K562 (cell line): ENCODE results near the gene ZNF337. TPM values are rescaled to one million over a fixed set of nuclear protein-coding genes. Genes with fewer than 3 reads are reported as not detected.

ENCODE experiments used
- ATAC-seq: fragments of 200-7000 bp; cut with Tn5 transposase; 3 replicates; pipeline ENCODE4 v1.9.1; 2020; ENCODE audit warnings: moderate library complexity
- BruUV-seq: library from RNA; stranded (reverse); fragments of 400-500 nt; replicated peaks from 2 replicates; lab custom pipeline; 2021; lab: Mats Ljungman, UMichigan
- CTCF ChIA-PET: fragments of 300-600 bp; formaldehyde crosslinking; extraction: SDS; loops from one replicate; lab custom pipeline; 2021; ENCODE audit warnings: low intra/inter-chr PET ratio; lab: Yijun Ruan, JAX
- POLR2A ChIA-PET: fragments of 300-600, 350-650 bp; sonication (Branson Sonifier 250); formaldehyde crosslinking; extraction: SDS; loops from one replicate; lab custom pipeline; 2021; ENCODE audit warnings: antibody characterized with exemption, inconsistent platforms; lab: Yijun Ruan, JAX
- DNase-seq, 4 experiments: peaks; one replicate each; pipeline versions ENCODE4 v3.0.0 to v3.0.0-alpha.2; 2011 to 2018; ENCODE audit warnings: low spot score in 3 of 4, mixed read lengths in 3 of 4; ENCODE audit errors: extremely low read depth in 1 of 4
- FAIRE-seq: peaks from 2 replicates; lab custom pipeline; 2011; peaks lifted over from hg19 to GRCh38; lab: Jason Lieb, UNC
- H2AFZ ChIP-seq: 2 replicates; pipeline ENCODE4 v1.6.0; 2011; ENCODE audit warnings: low read depth, low read length, control low read depth, inconsistent platforms
- H3K27ac ChIP-seq: fragments of 200-600 bp; 3 replicates; pipeline ENCODE4 v1.8.0; 2011; ENCODE audit warnings: low read depth, mild to moderate bottlenecking, control low read depth, inconsistent platforms, low read length, moderate library complexity, mixed read lengths; ENCODE audit errors: extremely low read depth
- H3K27me3 ChIP-seq, 2 experiments: fragments of 300-600 bp in 1 of 2; 2 replicates in 1 of 2; 3 replicates in 1 of 2; pipeline versions ENCODE4 v1.6.0 to v1.8.0; 2011; ENCODE audit warnings: inconsistent platforms in 2 of 2, low read length in 2 of 2, mild to moderate bottlenecking in 1 of 2, mixed read lengths in 1 of 2, moderate library complexity in 1 of 2; ENCODE audit not compliant: control insufficient read depth in 2 of 2, insufficient read depth in 2 of 2
- H3K36me3 ChIP-seq: fragments of 300-600 bp; 3 replicates; pipeline ENCODE4 v1.8.0; 2011; ENCODE audit warnings: mild to moderate bottlenecking, low read length, inconsistent platforms; ENCODE audit not compliant: control insufficient read depth, insufficient read depth
- H3K4me1 ChIP-seq, 2 experiments: fragments of 200-600 bp in 1 of 2; replicated peaks in 1 of 2; 2 replicates in 1 of 2; 3 replicates in 1 of 2; pipeline versions ENCODE4 v1.5.1 to v1.8.0; 2011; ENCODE audit warnings: inconsistent platforms in 2 of 2, low read length in 2 of 2, mild to moderate bottlenecking in 1 of 2, mixed read lengths in 1 of 2, moderate library complexity in 1 of 2; ENCODE audit not compliant: control insufficient read depth in 2 of 2, insufficient read depth in 2 of 2
- H3K4me2 ChIP-seq: 2 replicates; pipeline ENCODE4 v1.6.1; 2011; ENCODE audit warnings: low read length, control low read depth, inconsistent platforms, mixed read lengths; ENCODE audit not compliant: insufficient read depth
- H3K4me3 ChIP-seq: fragments of 200-600 bp; sonication (generic), shearing (Covaris generic); 2 replicates; pipeline ENCODE4 v1.5.1; 2016; ENCODE audit warnings: control low read depth, inconsistent platforms
- H3K79me2 ChIP-seq: fragments of 200-600 bp; 3 replicates; pipeline ENCODE4 v1.8.0; 2011; ENCODE audit warnings: low read length, inconsistent platforms; ENCODE audit not compliant: control insufficient read depth, insufficient read depth
- H3K9ac ChIP-seq, 2 experiments: 2 replicates each; pipeline versions ENCODE4 v1.6.0 to v1.6.1; 2011; ENCODE audit warnings: low read depth in 2 of 2, low read length in 2 of 2, control low read depth in 1 of 2, inconsistent platforms in 1 of 2, mild to moderate bottlenecking in 1 of 2, mixed read lengths in 1 of 2; ENCODE audit not compliant: insufficient read depth in 1 of 2
- H3K9me1 ChIP-seq: one replicate; pipeline ENCODE4 v1.6.0; 2011; ENCODE audit warnings: inconsistent platforms, mild to moderate bottlenecking, low read length, moderate library complexity; ENCODE audit not compliant: control insufficient read depth, insufficient read depth
- H3K9me3 ChIP-seq: replicated peaks from 2 replicates; pipeline ENCODE4 v1.5.1; 2011; ENCODE audit warnings: low read depth, low read length, inconsistent platforms; ENCODE audit not compliant: control insufficient read depth, insufficient read depth
- H4K20me1 ChIP-seq: replicated peaks from 2 replicates; pipeline ENCODE4 v1.6.1; 2011; ENCODE audit warnings: low read length, inconsistent platforms, mixed read lengths; ENCODE audit not compliant: control insufficient read depth, insufficient read depth
- BRD9 ChIP-seq: fragments of 450-650 bp; IDR thresholded peaks from 2 replicates; pipeline ENCODE4 v1.6.1; 2018; ENCODE audit warnings: low read depth; ENCODE audit not compliant: partially characterized antibody
- CTBP1 ChIP-seq: fragments of 450-650 bp; IDR thresholded peaks from 2 replicates; pipeline ENCODE4 v1.6.1; 2016; ENCODE audit warnings: borderline replicate concordance
- HMGN3 ChIP-seq: IDR thresholded peaks from 2 replicates; pipeline ENCODE4 v1.6.1; 2011; ENCODE audit warnings: borderline replicate concordance, low read depth, mild to moderate bottlenecking, mixed read lengths, low read length; ENCODE audit not compliant: insufficient read length; ENCODE audit errors: extremely low read depth
- MAZ ChIP-seq, 2 experiments: fragments of 450-650 bp in 1 of 2; sonication (generic) in 1 of 2; formaldehyde crosslinking; IDR thresholded peaks in 1 of 2; conservative IDR thresholded peaks in 1 of 2; 2 replicates each; pipeline versions ENCODE4 v1.4.0 to v1.5.0; 2020; ENCODE audit warnings: mild to moderate bottlenecking in 1 of 2, missing genetic modification reagents in 1 of 2
- MEF2A ChIP-seq: IDR thresholded peaks from 2 replicates; pipeline ENCODE4 v1.6.1; 2011; ENCODE audit warnings: low read depth, mild to moderate bottlenecking, low read length, moderate library complexity; ENCODE audit not compliant: control insufficient read depth
- NFE2L1 ChIP-seq: fragments of 450-650 bp; IDR thresholded peaks from 2 replicates; pipeline ENCODE4 v1.6.1; 2016; ENCODE audit warnings: missing genetic modification characterization, low read depth, mild to moderate bottlenecking, missing compliant biosample characterization, moderate library complexity, borderline replicate concordance
- NR1H2 ChIP-seq: sonication (generic); formaldehyde crosslinking; IDR thresholded peaks from 2 replicates; pipeline ENCODE4 v1.4.0; 2020; ENCODE audit warnings: mild to moderate bottlenecking, missing genetic modification reagents
- ZNF445 ChIP-seq: fragments of 250-450 bp; sonication (Bioruptor Pico); IDR thresholded peaks from 2 replicates; pipeline ENCODE4 v1.4.0; 2020; ENCODE audit warnings: low read depth, mild to moderate bottlenecking, moderate library complexity
- WGBS: fragments of 100-300 bp; shearing (Covaris generic); methylation state at CpG from one replicate; pipeline ENCODE4 v1.1.6; 2016; ENCODE audit warnings: low coverage, mixed read lengths; ENCODE audit not compliant: insufficient coverage; ENCODE audit errors: missing lambda C conversion rate; 5-methylcytosine and 5-hydroxymethylcytosine counted together
- in situ Hi-C: fragments of 300-500 bp; cut with MboI; formaldehyde crosslinking; loops from 4 replicates; pipeline ENCODE4 v1.15.0; 2018; ENCODE audit warnings: inconsistent platforms, mixed read lengths
- intact Hi-C: fragments of 100-400 bp; cut with micrococcal nuclease; formaldehyde crosslinking; loops from 2 replicates; pipeline ENCODE4 v1.14.2; 2022
- polyA plus RNA-seq, 8 experiments: library from polyadenylated mRNA; depleted of rRNA in 4 of 8; stranded (reverse) in 5 of 8; unstranded in 3 of 8; fragments of >200 nt; fragmentation: Nextera tagmentation in 2 of 8; fragmentation: Illumina TruSeq in 1 of 8; extraction: Ambion mirVana in 2 of 8; extraction: Trizol in 1 of 8; gene quantifications; 2 replicates each; pipeline versions ENCODE4 v1.2.1 to v1.2.3, GENCODE V29; 2011 to 2014; ENCODE audit warnings: inconsistent platforms in 1 of 8, missing spikeins in 1 of 8
- total RNA-seq, 7 experiments: library from RNA; depleted of rRNA in 6 of 7; stranded (reverse); fragments of >200 nt in 6 of 7; fragmentation: Illumina TruSeq in 2 of 7; extraction: Trizol in 2 of 7; gene quantifications; 2 replicates each; pipeline versions ENCODE4 v1.2.1 to v1.2.3, GENCODE V29; 2011 to 2021; ENCODE audit warnings: low replicate concordance in 1 of 7
- TF ChIP-seq, protein P1 (sequence below): sonication (generic); formaldehyde crosslinking; IDR thresholded peaks from 2 replicates; pipeline ENCODE4 v1.8.0; 2023; ENCODE audit warnings: mild to moderate bottlenecking, missing genetic modification reagents
- TF ChIP-seq, protein P2 (sequence below): fragments of 450-650 bp; formaldehyde crosslinking; IDR thresholded peaks from 2 replicates; pipeline ENCODE4 v1.4.0; 2020; ENCODE audit warnings: mild to moderate bottlenecking, mixed read lengths

The ZNF337 gene
- total and polyA plus RNA-seq, 9 of the 15 experiments (the other 6 are each of a cell fraction or from before 2014, with no cell fraction given): 0.25 to 5.6 (median 3.5) TPM

DNA sequence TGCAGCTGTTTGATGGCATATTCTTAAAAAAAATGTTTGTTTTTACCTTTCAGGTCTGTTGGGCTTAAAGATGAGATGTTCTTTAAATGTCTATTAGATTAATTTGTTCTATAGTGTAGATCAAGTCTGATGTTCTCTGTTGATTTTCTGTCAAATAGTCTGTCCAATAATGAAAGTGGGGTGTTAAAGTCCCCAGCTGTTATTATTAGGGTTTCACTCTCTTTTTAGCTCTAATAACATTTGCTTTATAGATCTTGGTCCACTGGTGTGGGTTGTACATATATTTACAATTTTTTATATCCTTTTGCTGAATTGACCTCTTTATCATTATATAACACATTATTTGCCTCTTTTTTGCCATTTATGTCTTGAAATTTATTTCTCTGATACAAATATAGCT is 11.0 kb upstream of the ZNF337 start:
- FAIRE-seq (no peak), ATAC-seq (no peak)
- Histone ChIP-seq H3K36me3 (no peaks in the 10 kb centered on the region), H2AFZ (no peak overlapping the region), H3K9me3 (no peaks in the 10 kb centered on the region), H3K4me3 (no peak overlapping the region), H3K4me1 (no peaks in the 10 kb centered on the region), H3K27me3 (no peaks in the 10 kb centered on the region), H3K9me1 (no peaks in the 10 kb centered on the region), H3K27ac (no peak overlapping the region), H3K79me2 (no peaks in the 10 kb centered on the region), H4K20me1 (no peaks in the 10 kb centered on the region), H3K9ac (no peak overlapping the region)
- no TSS peak for BruUV-seq
- POLR2A ChIA-PET: no interaction called here
- TF ChIP-seq ZNF445 (no peak), BRD9 (no peak)
- TF ChIP-seq, all 486 proteins: peak for 0
- in situ Hi-C loops (no loop called here), intact Hi-C loops (no loop called here)
- DNase-seq: no peak
- CTCF ChIA-PET: no interaction called here
- no peak overlapping the region for H3K4me2 ChIP-seq

DNA sequence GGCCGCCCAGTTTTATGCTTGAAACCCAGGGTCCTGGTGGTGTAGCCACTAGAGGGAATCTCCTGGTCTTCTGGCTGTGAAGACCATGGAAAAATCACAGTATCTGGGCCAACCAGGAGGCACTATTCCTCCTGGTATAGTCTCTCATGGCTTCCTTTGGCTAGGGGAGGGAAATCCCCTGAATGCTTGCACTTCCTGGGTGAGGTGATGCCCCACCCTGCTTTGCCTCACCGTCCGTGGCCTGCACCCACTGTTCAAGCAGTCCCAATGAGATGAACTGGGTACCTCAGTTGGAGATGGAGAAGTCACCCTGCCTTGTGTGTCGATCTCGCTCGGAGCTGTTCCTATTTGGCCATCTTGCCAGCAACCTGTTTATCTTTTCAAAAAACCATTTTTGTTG is 10.1 kb upstream of the ZNF337 start:
- Histone ChIP-seq H3K9me3 (no peaks in the 10 kb centered on the region), H4K20me1 (no peaks in the 10 kb centered on the region), H3K27me3 (no peaks in the 10 kb centered on the region), H3K9ac (no peak overlapping the region), H3K36me3 (no peaks in the 10 kb centered on the region), H3K4me2 (no peak overlapping the region), H2AFZ (no peak overlapping the region), H3K4me3 (no peak overlapping the region), H3K79me2 (no peaks in the 10 kb centered on the region), H3K9me1 (no peaks in the 10 kb centered on the region), H3K4me1 (no peaks in the 10 kb centered on the region), H3K27ac (no peak overlapping the region)
- ChIA-PET CTCF (no interaction called here), POLR2A (no interaction called here)
- ATAC-seq (no peak), FAIRE-seq (no peak), DNase-seq (no peak)
- in situ Hi-C loops (no loop called here), intact Hi-C loops (no loop called here)
- BruUV-seq: no TSS peak
- WGBS: 8% methylated on average over 5 of the region's 6 CpGs
- TF ChIP-seq CTBP1: no peak
- TF ChIP-seq, protein P1, sequence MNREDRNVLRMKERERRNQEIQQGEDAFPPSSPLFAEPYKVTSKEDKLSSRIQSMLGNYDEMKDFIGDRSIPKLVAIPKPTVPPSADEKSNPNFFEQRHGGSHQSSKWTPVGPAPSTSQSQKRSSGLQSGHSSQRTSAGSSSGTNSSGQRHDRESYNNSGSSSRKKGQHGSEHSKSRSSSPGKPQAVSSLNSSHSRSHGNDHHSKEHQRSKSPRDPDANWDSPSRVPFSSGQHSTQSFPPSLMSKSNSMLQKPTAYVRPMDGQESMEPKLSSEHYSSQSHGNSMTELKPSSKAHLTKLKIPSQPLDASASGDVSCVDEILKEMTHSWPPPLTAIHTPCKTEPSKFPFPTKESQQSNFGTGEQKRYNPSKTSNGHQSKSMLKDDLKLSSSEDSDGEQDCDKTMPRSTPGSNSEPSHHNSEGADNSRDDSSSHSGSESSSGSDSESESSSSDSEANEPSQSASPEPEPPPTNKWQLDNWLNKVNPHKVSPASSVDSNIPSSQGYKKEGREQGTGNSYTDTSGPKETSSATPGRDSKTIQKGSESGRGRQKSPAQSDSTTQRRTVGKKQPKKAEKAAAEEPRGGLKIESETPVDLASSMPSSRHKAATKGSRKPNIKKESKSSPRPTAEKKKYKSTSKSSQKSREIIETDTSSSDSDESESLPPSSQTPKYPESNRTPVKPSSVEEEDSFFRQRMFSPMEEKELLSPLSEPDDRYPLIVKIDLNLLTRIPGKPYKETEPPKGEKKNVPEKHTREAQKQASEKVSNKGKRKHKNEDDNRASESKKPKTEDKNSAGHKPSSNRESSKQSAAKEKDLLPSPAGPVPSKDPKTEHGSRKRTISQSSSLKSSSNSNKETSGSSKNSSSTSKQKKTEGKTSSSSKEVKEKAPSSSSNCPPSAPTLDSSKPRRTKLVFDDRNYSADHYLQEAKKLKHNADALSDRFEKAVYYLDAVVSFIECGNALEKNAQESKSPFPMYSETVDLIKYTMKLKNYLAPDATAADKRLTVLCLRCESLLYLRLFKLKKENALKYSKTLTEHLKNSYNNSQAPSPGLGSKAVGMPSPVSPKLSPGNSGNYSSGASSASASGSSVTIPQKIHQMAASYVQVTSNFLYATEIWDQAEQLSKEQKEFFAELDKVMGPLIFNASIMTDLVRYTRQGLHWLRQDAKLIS (CRISPR knock-in tag): no peak
- no peak for TF ChIP-seq NFE2L1 (tag)
- TF ChIP-seq, protein P2, sequence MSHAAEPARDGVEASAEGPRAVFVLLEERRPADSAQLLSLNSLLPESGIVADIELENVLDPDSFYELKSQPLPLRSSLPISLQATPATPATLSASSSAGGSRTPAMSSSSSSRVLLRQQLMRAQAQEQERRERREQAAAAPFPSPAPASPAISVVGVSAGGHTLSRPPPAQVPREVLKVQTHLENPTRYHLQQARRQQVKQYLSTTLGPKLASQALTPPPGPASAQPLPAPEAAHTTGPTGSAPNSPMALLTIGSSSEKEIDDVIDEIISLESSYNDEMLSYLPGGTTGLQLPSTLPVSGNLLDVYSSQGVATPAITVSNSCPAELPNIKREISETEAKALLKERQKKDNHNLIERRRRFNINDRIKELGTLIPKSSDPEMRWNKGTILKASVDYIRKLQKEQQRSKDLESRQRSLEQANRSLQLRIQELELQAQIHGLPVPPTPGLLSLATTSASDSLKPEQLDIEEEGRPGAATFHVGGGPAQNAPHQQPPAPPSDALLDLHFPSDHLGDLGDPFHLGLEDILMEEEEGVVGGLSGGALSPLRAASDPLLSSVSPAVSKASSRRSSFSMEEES (CRISPR knock-in tag): no peak
- TF ChIP-seq MEF2A: no peak
- TF ChIP-seq NR1H2 (CRISPR knock-in tag): no peak
- no peak for TF ChIP-seq MAZ (CRISPR knock-in tag; conservative IDR thresholded peaks at IDR 0.05 in 1 of 2, IDR thresholded peaks at IDR 0.05 in 1 of 2)
- no peak for TF ChIP-seq HMGN3
